Skeletal muscle satellite cell (primary cell): ENCODE results near the gene ATP9B.

Experiments
- H3K27me3 ChIP-seq: 2 replicates; pipeline ENCODE4 v1.7.0; 2013; ENCODE audit warnings: low read length; ENCODE audit not compliant: control insufficient read depth, insufficient read depth
- H3K36me3 ChIP-seq: 2 replicates; pipeline ENCODE4 v1.7.0; 2013; ENCODE audit warnings: mild to moderate bottlenecking, control low read depth, low read length; ENCODE audit not compliant: insufficient read depth
- H3K4me1 ChIP-seq: 2 replicates; pipeline ENCODE4 v1.7.0; 2013; ENCODE audit warnings: low read length; ENCODE audit not compliant: control insufficient read depth, insufficient read depth
- H3K4me2 ChIP-seq: 2 replicates; pipeline ENCODE4 v1.7.0; 2013; ENCODE audit warnings: mild to moderate bottlenecking, low read length
- H3K4me3 ChIP-seq: 2 replicates; pipeline ENCODE4 v1.7.0; 2013; ENCODE audit warnings: low read length
- H3K9ac ChIP-seq: 2 replicates; pipeline ENCODE4 v1.7.0; 2013; ENCODE audit warnings: mild to moderate bottlenecking, low read depth, low read length, moderate library complexity
- H3K9me3 ChIP-seq: replicated peaks from 2 replicates; pipeline ENCODE4 v1.7.0; 2013; ENCODE audit warnings: mild to moderate bottlenecking, control low read depth, low read length

ATP9B gene

DNA sequence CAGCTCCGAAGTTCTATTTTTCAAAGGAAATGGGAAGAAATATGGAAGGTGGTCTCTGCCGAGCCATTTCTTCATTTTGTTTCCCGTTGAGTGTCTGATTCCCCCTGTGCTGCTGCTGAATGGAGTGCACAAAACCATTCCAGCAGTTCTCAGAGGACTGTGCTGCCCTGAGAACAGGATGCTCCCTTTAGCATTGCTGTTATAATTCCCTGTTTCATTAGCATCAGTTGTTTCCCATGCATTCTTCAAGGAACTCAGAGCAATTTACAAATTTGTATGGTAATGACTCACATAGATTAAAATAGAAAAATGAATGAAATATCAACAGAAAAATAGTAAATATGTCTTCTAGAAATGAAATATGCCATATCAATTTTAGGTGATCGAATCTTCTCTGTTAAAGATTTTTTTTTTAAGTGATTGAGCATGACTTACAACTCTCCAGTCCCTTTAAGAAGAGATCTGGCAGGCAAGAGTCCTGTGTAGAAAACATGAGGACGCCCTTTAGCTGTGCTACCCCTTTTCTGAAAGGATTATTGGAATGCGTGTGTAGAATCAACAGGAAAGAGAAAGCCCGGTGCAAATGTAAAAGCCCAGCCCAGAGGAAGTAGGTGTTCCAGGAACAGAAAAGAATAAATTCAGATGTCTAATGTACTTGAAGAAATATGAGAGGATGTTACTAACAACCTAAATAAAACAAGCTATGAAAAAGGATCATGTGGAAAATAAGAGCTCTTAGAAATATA lies 118.5 kb downstream of the ATP9B start:
- Histone ChIP-seq H3K4me2 (no peak overlapping the region), H3K4me3 (no peak overlapping the region), H3K27me3 (no peaks in the 10 kb centered on the region), H3K36me3 (no peaks in the 10 kb centered on the region), H3K9ac (no peak overlapping the region), H3K4me1 (no peaks in the 10 kb centered on the region), H3K9me3 (no peaks in the 10 kb centered on the region)

DNA sequence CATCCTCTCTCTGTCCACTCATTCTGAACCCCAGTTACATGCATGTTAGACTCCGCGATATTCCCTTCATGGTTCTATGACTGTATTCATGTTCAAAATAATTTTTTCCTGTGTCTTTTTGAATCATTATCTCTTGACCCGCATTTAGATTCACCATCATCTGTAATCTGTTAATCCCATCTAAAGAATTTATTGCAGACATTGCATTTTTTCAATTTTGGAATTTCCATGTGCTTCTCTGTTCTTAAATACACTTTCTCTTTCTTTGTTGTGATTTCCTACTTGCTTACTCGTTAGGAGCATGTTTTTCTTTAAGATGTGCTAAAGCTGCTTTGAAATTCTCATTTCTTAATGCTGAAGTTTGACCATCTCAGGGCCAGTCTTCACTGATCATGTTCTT lies 122.2 kb downstream of the ATP9B start:
- Histone ChIP-seq H3K36me3 (no peaks in the 10 kb centered on the region), H3K27me3 (no peaks in the 10 kb centered on the region), H3K4me1 (no peaks in the 10 kb centered on the region), H3K9me3 (no peaks in the 10 kb centered on the region), H3K4me2 (no peak overlapping the region), H3K9ac (no peak overlapping the region), H3K4me3 (no peak overlapping the region)

DNA sequence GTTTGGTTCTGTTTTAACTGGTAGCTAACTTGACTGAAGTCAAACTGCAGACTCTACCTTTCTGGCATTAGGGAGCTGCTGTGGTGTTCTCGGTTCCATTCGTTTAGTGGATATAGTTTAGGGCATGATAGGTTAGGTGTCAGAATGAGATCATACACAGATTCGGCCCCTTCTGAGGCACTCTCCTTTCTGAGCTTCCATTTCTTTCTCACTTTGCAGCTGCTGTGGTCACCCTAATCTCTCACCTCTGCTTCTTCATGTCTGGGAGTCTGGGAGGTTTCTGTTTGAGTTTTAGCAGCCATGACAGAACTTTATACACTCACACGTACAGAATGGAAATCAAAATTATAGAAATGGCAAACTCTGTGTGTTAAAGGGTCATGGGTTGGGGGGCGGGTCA lies 122.8 kb downstream of the ATP9B start:
- no peaks in the 10 kb centered on the region for H3K27me3 ChIP-seq
- H3K4me2 ChIP-seq: no peak overlapping the region
- no peaks in the 10 kb centered on the region for H3K9me3 ChIP-seq
- no peak overlapping the region for H3K4me3 ChIP-seq
- H3K4me1 ChIP-seq: no peaks in the 10 kb centered on the region
- no peak overlapping the region for H3K9ac ChIP-seq
- no peaks in the 10 kb centered on the region for H3K36me3 ChIP-seq

- Histone ChIP-seq H3K4me3 (no peak overlapping the region), H3K4me1 (no peaks in the 10 kb centered on the region), H3K9me3 (no peaks in the 10 kb centered on the region), H3K36me3 (no peaks in the 10 kb centered on the region), H3K9ac (no peak overlapping the region), H3K27me3 (no peaks in the 10 kb centered on the region), H3K4me2 (no peak overlapping the region)
Measured at GRCh38 chr18:79193826-79194225, 124.6 kb downstream of the ATP9B start.

- Histone ChIP-seq H3K4me1 (no peaks in the 10 kb centered on the region), H3K9ac (no peak overlapping the region), H3K4me3 (no peak overlapping the region), H3K4me2 (no peak overlapping the region), H3K36me3 (no peaks in the 10 kb centered on the region), H3K9me3 (no peaks in the 10 kb centered on the region), H3K27me3 (no peaks in the 10 kb centered on the region)
Measured at GRCh38 chr18:79195716-79196683, 126.8 kb downstream of the ATP9B start.

DNA sequence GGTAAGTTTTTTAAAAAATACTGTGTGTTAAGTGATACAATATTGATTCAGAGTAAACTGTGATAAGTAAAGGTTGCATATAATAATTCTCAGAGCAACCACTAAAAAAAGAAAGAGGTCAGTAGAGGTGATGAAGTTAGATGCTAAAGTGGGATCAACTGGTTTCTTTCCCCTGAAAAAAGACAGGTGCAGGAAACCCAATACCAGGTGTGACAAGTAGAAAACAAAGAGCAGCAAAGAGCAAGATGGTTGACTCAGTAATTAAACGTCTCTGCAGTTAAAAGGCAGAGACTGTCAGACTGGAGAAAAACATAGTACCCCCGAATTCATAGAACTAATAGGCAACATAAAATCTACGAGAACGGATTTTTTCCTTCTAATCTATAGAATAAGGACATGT lies 128.3 kb downstream of the ATP9B start:
- Histone ChIP-seq H3K27me3 (no peaks in the 10 kb centered on the region), H3K36me3 (no peaks in the 10 kb centered on the region), H3K4me1 (no peaks in the 10 kb centered on the region), H3K4me2 (no peak overlapping the region), H3K9me3 (no peaks in the 10 kb centered on the region), H3K4me3 (no peak overlapping the region), H3K9ac (no peak overlapping the region)

- Histone ChIP-seq H3K4me2 (no peak overlapping the region), H3K36me3 (no peaks in the 10 kb centered on the region), H3K4me1 (no peaks in the 10 kb centered on the region), H3K27me3 (no peaks in the 10 kb centered on the region), H3K9me3 (no peaks in the 10 kb centered on the region), H3K9ac (no peak overlapping the region), H3K4me3 (no peak overlapping the region)
Measured at GRCh38 chr18:79199691-79200374, 130.6 kb downstream of the ATP9B start.

GRCh38 chr18:79200546-79201268 lies 131.5 kb downstream of the ATP9B start:
- H3K9ac ChIP-seq: no peak overlapping the region
- H3K4me2 ChIP-seq: no peak overlapping the region
- no peaks in the 10 kb centered on the region for H3K27me3 ChIP-seq
- H3K4me3 ChIP-seq: no peak overlapping the region
- no peaks in the 10 kb centered on the region for H3K36me3 ChIP-seq
- no peaks in the 10 kb centered on the region for H3K4me1 ChIP-seq
- no peaks in the 10 kb centered on the region for H3K9me3 ChIP-seq

GRCh38 chr18:79203017-79203605 lies 133.9 kb downstream of the ATP9B start:
- Histone ChIP-seq H3K4me3 (no peak overlapping the region), H3K4me2 (no peak overlapping the region), H3K9me3 (no peaks in the 10 kb centered on the region), H3K4me1 (no peaks in the 10 kb centered on the region), H3K9ac (no peak overlapping the region), H3K36me3 (peaks cover under 1% of the 10 kb centered on the region), H3K27me3 (no peaks in the 10 kb centered on the region)

DNA sequence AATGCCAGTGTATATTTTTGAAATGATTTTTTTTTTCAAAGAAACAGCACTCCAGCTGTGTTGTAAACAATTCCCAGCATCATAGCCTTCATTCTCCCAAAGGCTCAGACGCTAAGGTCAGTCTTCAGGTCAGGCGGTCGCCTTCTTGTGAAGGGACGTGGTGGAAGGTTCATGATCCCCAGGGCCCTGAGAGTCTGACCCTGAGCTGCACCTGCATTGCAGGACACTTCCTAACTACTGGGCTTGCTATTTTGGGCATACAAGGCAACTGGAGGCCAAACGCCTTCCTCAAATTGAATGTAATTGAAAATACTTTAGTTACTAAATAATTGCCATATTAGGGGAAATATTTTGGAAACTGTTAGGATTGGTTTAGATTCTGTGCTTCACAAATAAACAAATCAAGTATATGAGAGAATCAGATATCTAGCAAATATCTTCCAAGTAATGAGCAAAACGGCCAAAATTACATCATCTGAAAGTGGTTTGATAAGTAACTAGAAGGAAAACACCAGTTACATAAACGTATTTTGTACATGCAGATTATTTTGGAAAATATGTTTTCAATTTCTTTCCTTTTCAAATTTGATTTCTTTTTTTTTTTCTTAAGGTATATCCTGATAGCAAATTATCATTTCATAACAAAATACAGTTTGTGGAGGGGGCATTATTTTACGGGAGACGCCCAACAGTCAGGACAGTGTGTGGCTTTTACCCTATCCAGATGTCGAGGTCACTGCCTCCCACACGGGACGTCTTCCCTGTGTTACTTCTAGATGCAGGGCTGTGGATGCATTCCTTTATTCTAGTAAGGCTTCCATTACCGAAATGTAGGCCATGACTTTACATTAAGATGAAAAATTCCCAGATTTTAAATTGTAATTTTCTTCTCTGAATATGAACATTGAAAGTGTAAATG lies 136.0 kb downstream of the ATP9B start:
- Histone ChIP-seq H3K4me1 (no peaks in the 10 kb centered on the region), H3K9me3 (no peaks in the 10 kb centered on the region), H3K9ac (no peak overlapping the region), H3K36me3 (peaks cover 2% of the 10 kb centered on the region), H3K4me2 (no peak overlapping the region), H3K4me3 (no peak overlapping the region), H3K27me3 (no peaks in the 10 kb centered on the region)
